ENCODE results near the gene KAZN. TPM values are rescaled to one million over a fixed set of nuclear protein-coding genes. Genes with fewer than 3 reads are reported as not detected.

KAZN gene
- total and polyA plus RNA-seq, 8 donors = 1.2 to 50.7 (median 6.8) TPM

GRCh38 chr1:14615549-14616218 lies 17.2 kb downstream of the KAZN start:
- Histone ChIP-seq H3K4me1 (no peaks in the 10 kb centered on the region), H3K27me3 (no peaks in the 10 kb centered on the region), H3K4me3 (no peak overlapping the region), H3K9me3 (peaks cover 0 to 14% (median 8%) of the 10 kb centered on the region in 4 donors), H3K27ac (no peak overlapping the region), H3K36me3 (no peaks in the 10 kb centered on the region)
- no peak for DNase-seq
- TF ChIP-seq POLR2AphosphoS5 (IDR thresholded peaks at IDR 0.05) (no peak), EP300 (IDR thresholded peaks at IDR 0.05) (no peak), POLR2A (IDR thresholded peaks at IDR 0.05) (no peak), CTCF (IDR thresholded peaks at IDR 0.05) (no peak)
- WGBS, 5 donors = 83 to 88% (median 87%) methylated on average over 12 of the region's 12 CpGs
- intact Hi-C loops (cut with DNase I; ENCODE audit: low total_unique reads) = no loop called here

GRCh38 chr1:14616632-14617396 lies 18.3 kb downstream of the KAZN start:
- Histone ChIP-seq H3K27me3 (no peaks in the 10 kb centered on the region), H3K27ac (no peak overlapping the region), H3K4me1 (no peaks in the 10 kb centered on the region), H3K36me3 (no peaks in the 10 kb centered on the region), H3K9me3 (peaks cover 0 to 14% (median 8%) of the 10 kb centered on the region in 4 donors), H3K4me3 (no peak overlapping the region)
- intact Hi-C loops (cut with DNase I; ENCODE audit: low total_unique reads) = no loop called here
- TF ChIP-seq CTCF (IDR thresholded peaks at IDR 0.05) = no peak
- no peak for TF ChIP-seq POLR2A (IDR thresholded peaks at IDR 0.05)
- no peak for TF ChIP-seq POLR2AphosphoS5 (IDR thresholded peaks at IDR 0.05)
- TF ChIP-seq EP300 (IDR thresholded peaks at IDR 0.05) = no peak
- DNase-seq = no peak
- 59 to 71% (median 62%) methylated on average over 11 of the region's 11 CpGs for WGBS, 5 donors

- no peak for TF ChIP-seq EP300 (IDR thresholded peaks at IDR 0.05)
- intact Hi-C loops (cut with DNase I; ENCODE audit: low total_unique reads) = no loop called here
- DNase-seq = no peak
- Histone ChIP-seq H3K27me3 (no peaks in the 10 kb centered on the region), H3K36me3 (no peaks in the 10 kb centered on the region), H3K27ac (no peak overlapping the region), H3K4me3 (no peak overlapping the region), H3K4me1 (no peaks in the 10 kb centered on the region), H3K9me3 (peaks cover 0 to 14% (median 8%) of the 10 kb centered on the region in 4 donors)
- 80 to 88% (median 83%) methylated on average over 7 of the region's 7 CpGs for WGBS, 5 donors
These were observed 19.3 kb downstream of the KAZN start for GRCh38 chr1:14617791-14618190.

GRCh38 chr1:14620941-14621340 lies 22.5 kb downstream of the KAZN start:
- intact Hi-C loops (cut with DNase I; ENCODE audit: low total_unique reads) = no loop called here
- TF ChIP-seq POLR2A (IDR thresholded peaks at IDR 0.05) (no peak), EP300 (IDR thresholded peaks at IDR 0.05) (no peak), CTCF (IDR thresholded peaks at IDR 0.05) (no peak), POLR2AphosphoS5 (IDR thresholded peaks at IDR 0.05) (no peak)

More at GRCh38 chr1:14620941-14621340, 22.5 kb downstream of the KAZN start:
- Histone ChIP-seq H3K4me1 (no peaks in the 10 kb centered on the region), H3K4me3 (no peak overlapping the region), H3K27me3 (no peaks in the 10 kb centered on the region), H3K9me3 (peaks cover 0 to 14% (median 8%) of the 10 kb centered on the region in 4 donors), H3K36me3 (no peaks in the 10 kb centered on the region), H3K27ac (no peak overlapping the region)
- DNase-seq = no peak
